Upper lobe of right lung (tissue), 1 donor: ENCODE data around the gene ERI3. TPM values are rescaled to one million over a fixed set of nuclear protein-coding genes. Genes with fewer than 3 reads are reported as not detected.

Experiments
- ATAC-seq: fragments of 200-7000 bp; cut with Tn5 transposase; one replicate; pipeline ENCODE4 v1.9.1; 2020; ENCODE audit warnings: mild to moderate bottlenecking, moderate library complexity
- DNase-seq: peaks from one replicate; pipeline ENCODE4 v3.0.0-alpha.2; 2020
- H3K27ac ChIP-seq: fragments of 200-600 bp; one replicate; pipeline ENCODE4 v1.8.0; 2022
- H3K27me3 ChIP-seq: fragments of 200-600 bp; one replicate; pipeline ENCODE4 v1.8.0; 2022; ENCODE audit warnings: mild to moderate bottlenecking
- H3K36me3 ChIP-seq: fragments of 200-600 bp; one replicate; pipeline ENCODE4 v1.8.0; 2022
- H3K4me1 ChIP-seq: fragments of 200-600 bp; one replicate; pipeline ENCODE4 v1.8.0; 2022
- H3K4me3 ChIP-seq: fragments of 200-600 bp; one replicate; pipeline ENCODE4 v1.8.0; 2022; ENCODE audit warnings: mild to moderate bottlenecking
- H3K9me3 ChIP-seq: fragments of 200-600 bp; one replicate; pipeline ENCODE4 v1.8.0; 2022
- intact Hi-C: fragments of 100-400 bp; cut with DNase I; formaldehyde crosslinking; loops from one replicate; pipeline ENCODE4 v1.11.0; 2022
- total RNA-seq: library from RNA; stranded (reverse); fragmentation: NEBNext Ultra II Directional; extraction: Animal tissue kit (Norgen Biotek cat#: 25700); gene quantifications from one replicate; pipeline ENCODE4 v1.2.1, GENCODE V29; 2021
- TF ChIP-seq, protein P1 (sequence below): fragments of 200-600 bp; IDR thresholded peaks from one replicate; pipeline ENCODE4 v1.8.0; 2022; ENCODE audit warnings: antibody characterized with exemption
- donor health status: DM: no; HTN: yes; CAD: no; lungs with severe emphysema.

Gene ERI3
- total RNA-seq, 1 donor from 2014 or later = 41.7 TPM

DNA sequence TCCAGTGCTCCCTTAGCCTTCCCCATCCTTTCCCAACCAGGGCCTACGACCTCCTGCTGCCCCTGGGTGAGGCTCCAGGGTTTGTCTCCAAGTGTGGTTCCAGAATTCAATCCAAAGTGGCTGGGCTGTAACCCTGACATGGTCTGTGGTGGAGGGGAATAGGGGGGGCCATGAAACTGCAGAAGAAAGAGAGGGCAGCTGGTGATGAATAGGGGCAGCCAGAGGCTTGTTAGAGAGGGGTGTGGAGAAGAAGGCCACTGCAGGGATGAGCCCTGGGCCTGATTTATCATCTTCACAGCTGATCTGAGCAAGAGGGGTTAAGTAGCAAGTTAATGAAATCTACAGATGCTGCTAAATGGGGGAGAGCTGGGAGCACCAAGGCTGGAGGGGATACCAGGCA, 12.9 kb upstream of the ERI3 start:
- TF ChIP-seq, protein P1, sequence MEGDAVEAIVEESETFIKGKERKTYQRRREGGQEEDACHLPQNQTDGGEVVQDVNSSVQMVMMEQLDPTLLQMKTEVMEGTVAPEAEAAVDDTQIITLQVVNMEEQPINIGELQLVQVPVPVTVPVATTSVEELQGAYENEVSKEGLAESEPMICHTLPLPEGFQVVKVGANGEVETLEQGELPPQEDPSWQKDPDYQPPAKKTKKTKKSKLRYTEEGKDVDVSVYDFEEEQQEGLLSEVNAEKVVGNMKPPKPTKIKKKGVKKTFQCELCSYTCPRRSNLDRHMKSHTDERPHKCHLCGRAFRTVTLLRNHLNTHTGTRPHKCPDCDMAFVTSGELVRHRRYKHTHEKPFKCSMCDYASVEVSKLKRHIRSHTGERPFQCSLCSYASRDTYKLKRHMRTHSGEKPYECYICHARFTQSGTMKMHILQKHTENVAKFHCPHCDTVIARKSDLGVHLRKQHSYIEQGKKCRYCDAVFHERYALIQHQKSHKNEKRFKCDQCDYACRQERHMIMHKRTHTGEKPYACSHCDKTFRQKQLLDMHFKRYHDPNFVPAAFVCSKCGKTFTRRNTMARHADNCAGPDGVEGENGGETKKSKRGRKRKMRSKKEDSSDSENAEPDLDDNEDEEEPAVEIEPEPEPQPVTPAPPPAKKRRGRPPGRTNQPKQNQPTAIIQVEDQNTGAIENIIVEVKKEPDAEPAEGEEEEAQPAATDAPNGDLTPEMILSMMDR = no peak
- intact Hi-C loops = no loop called here
- Histone ChIP-seq H3K4me3 (no peak overlapping the region), H3K27me3 (no peaks in the 10 kb centered on the region), H3K4me1 (no peaks in the 10 kb centered on the region), H3K36me3 (no peaks in the 10 kb centered on the region), H3K9me3 (no peaks in the 10 kb centered on the region), H3K27ac (no peak overlapping the region)
- no peak for ATAC-seq
- no peak for DNase-seq

DNA sequence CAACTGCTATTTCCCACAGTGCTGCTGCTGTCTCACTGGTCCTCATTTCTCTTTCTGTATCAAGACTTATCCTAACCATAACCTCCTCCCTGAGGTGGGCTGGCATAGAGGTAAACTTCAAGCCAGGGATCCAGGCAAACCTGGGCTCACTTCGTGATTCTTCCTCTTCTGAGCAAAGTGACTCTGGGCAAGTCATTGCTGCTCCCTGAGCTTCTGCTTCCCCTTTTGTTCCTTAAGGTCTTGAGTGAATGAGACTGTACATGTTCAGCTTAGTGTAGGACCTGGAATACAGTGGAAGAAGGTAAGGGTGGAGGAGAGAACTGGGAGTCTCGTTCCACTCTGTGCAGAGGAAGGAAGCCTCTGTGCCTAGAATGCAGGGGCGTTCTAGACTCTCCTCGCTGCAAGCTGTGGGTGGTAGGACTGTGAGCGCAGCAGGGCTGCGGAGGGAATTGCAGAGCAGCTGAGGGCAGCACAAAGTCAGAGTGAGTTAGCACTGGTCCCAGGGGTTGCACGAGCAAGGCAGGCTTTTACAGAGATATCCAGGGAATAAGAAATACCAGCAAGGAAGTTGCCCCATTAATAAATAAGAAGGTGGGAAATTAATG, 11.4 kb upstream of the ERI3 start:
- Histone ChIP-seq H3K4me1 (no peaks in the 10 kb centered on the region), H3K9me3 (no peaks in the 10 kb centered on the region), H3K27me3 (no peaks in the 10 kb centered on the region), H3K4me3 (no peak overlapping the region), H3K36me3 (no peaks in the 10 kb centered on the region), H3K27ac (no peak overlapping the region)
- intact Hi-C loops = no loop called here
- TF ChIP-seq, protein P1 = no peak
- ATAC-seq = no peak
- DNase-seq = no peak

- H3K27ac ChIP-seq = no peak overlapping the region
- intact Hi-C loops = no loop called here
- no peaks in the 10 kb centered on the region for H3K27me3 ChIP-seq
- no peak for DNase-seq
- H3K36me3 ChIP-seq = no peaks in the 10 kb centered on the region
- no peak overlapping the region for H3K4me3 ChIP-seq
- TF ChIP-seq, protein P1 = no peak
- H3K4me1 ChIP-seq = no peaks in the 10 kb centered on the region
- no peaks in the 10 kb centered on the region for H3K9me3 ChIP-seq
- ATAC-seq = no peak
These were observed 6.4 kb upstream of the ERI3 start for GRCh38 chr1:44361478-44361877.

DNA sequence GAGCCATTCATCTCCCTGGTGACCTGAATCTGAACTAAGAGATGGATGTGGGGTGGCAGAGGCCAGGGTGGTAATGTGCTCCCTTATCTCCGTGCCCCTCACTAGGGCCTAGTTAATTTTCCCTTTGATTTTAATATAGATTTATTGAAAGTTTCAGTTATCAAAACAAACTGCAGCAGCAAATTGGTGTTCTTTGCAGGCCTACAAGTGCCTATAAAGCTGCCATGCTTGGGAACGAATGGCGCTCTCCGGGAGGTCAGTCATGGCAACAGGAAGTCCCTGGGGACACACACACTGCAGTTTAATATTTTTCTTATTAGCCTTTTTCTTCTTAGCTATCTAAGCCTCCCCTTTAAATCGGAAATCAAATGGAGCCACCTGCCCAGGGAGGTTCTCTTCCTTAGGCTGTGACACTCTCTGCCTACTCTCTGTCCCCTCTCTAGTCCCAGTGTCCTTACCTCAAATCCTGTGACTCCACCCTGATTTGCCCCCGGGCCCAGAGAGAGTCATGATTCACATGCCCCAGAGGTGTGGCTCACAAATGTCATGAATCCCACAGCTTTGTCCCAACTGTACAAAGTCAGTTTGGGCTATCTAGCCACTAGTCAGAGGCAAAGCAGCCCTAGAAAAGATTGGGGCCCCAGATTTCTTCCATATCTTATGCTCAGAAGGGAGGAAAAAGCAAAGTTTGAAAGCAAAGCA, 4.3 kb upstream of the ERI3 start:
- intact Hi-C loops = no loop called here
- H3K27me3 ChIP-seq = no peaks in the 10 kb centered on the region
- no peak overlapping the region for H3K27ac ChIP-seq
- H3K36me3 ChIP-seq = no peaks in the 10 kb centered on the region
- no peaks in the 10 kb centered on the region for H3K9me3 ChIP-seq
- DNase-seq (no peak), ATAC-seq (no peak)
- H3K4me3 ChIP-seq = no peak overlapping the region
- H3K4me1 ChIP-seq = peaks cover 1% of the 10 kb centered on the region
- TF ChIP-seq, protein P1 = no peak

- DNase-seq (no peak), ATAC-seq (no peak)
- Histone ChIP-seq H3K4me3 (no peak overlapping the region), H3K4me1 (peaks cover 16% of the 10 kb centered on the region), H3K36me3 (no peaks in the 10 kb centered on the region), H3K27ac (no peak overlapping the region), H3K27me3 (no peaks in the 10 kb centered on the region), H3K9me3 (no peaks in the 10 kb centered on the region)
- intact Hi-C loops = no loop called here
- TF ChIP-seq, protein P1 = no peak
These were observed 2.7 kb upstream of the ERI3 start for GRCh38 chr1:44357710-44358109.
